ENCODE data around the gene KRTAP10-1.
"Not testable (repeated sequence)": the region's sequence is repeated elsewhere in the genome, so short reads cannot be mapped to it uniquely, and the experiment has no call there.

KRTAP10-1 gene

GRCh38 chr21:44550807-44551206, 10.8 kb upstream of the KRTAP10-1 start:
- no peak for DNase-seq (ENCODE audit: low read depth)
- no peak overlapping the region for H3K4me3 ChIP-seq (ENCODE audit: low read depth, low read length)

- not testable (repeated sequence) for H3K4me3 ChIP-seq (ENCODE audit: low read depth, low read length); DNase-seq (ENCODE audit: low read depth)
These were observed 10.3 kb upstream of the KRTAP10-1 start for GRCh38 chr21:44550285-44550684.

- H3K4me3 ChIP-seq (ENCODE audit: low read depth, low read length), result no peak overlapping the region
- no peak for DNase-seq (ENCODE audit: low read depth)
These were observed 9.7 kb upstream of the KRTAP10-1 start for GRCh38 chr21:44549525-44550211.

GRCh38 chr21:44548922-44549321, 8.9 kb upstream of the KRTAP10-1 start:
- H3K4me3 ChIP-seq (ENCODE audit: low read depth, low read length), result no peak overlapping the region
- no peak for DNase-seq (ENCODE audit: low read depth)

GRCh38 chr21:44548381-44548780, 8.4 kb upstream of the KRTAP10-1 start:
- DNase-seq (ENCODE audit: low read depth), result no peak
- no peak overlapping the region for H3K4me3 ChIP-seq (ENCODE audit: low read depth, low read length)

GRCh38 chr21:44547656-44548331, 7.8 kb upstream of the KRTAP10-1 start:
- H3K4me3 ChIP-seq (ENCODE audit: low read depth, low read length), result no peak overlapping the region
- DNase-seq (ENCODE audit: low read depth), result no peak

GRCh38 chr21:44544566-44544965, 4.6 kb upstream of the KRTAP10-1 start:
- no peak overlapping the region for H3K4me3 ChIP-seq (ENCODE audit: low read depth, low read length)
- no peak for DNase-seq (ENCODE audit: low read depth)

- H3K4me3 ChIP-seq (ENCODE audit: low read depth, low read length), result no peak overlapping the region
- no peak for DNase-seq (ENCODE audit: low read depth)
These were observed 2.7 kb upstream of the KRTAP10-1 start for GRCh38 chr21:44542716-44543115.

- no peak for DNase-seq (ENCODE audit: low read depth)
- H3K4me3 ChIP-seq (ENCODE audit: low read depth, low read length), result no peak overlapping the region
These were observed 820 bp upstream of the KRTAP10-1 start for GRCh38 chr21:44540741-44541288.

- H3K4me3 ChIP-seq (ENCODE audit: low read depth, low read length), result no peak overlapping the region
- DNase-seq (ENCODE audit: low read depth), result no peak
These were observed 949 bp downstream of the KRTAP10-1 start for GRCh38 chr21:44539046-44539445.

GRCh38 chr21:44537930-44538911, 1.8 kb downstream of the KRTAP10-1 start:
- H3K4me3 ChIP-seq (ENCODE audit: low read depth, low read length), result no peak overlapping the region
- no peak for DNase-seq (ENCODE audit: low read depth)

GRCh38 chr21:44535963-44536362, 4.0 kb downstream of the KRTAP10-1 start:
- no peak overlapping the region for H3K4me3 ChIP-seq (ENCODE audit: low read depth, low read length)
- DNase-seq (ENCODE audit: low read depth), result no peak

GRCh38 chr21:44534688-44535087, 5.3 kb downstream of the KRTAP10-1 start:
- no peak overlapping the region for H3K4me3 ChIP-seq (ENCODE audit: low read depth, low read length)
- DNase-seq (ENCODE audit: low read depth), result no peak

- H3K4me3 ChIP-seq (ENCODE audit: low read depth, low read length), result no peak overlapping the region
- DNase-seq (ENCODE audit: low read depth), result no peak
These were observed 5.9 kb downstream of the KRTAP10-1 start for GRCh38 chr21:44533891-44534627.

- DNase-seq (ENCODE audit: low read depth), result no peak
- H3K4me3 ChIP-seq (ENCODE audit: low read depth, low read length), result no peak overlapping the region
These were observed 6.7 kb downstream of the KRTAP10-1 start for GRCh38 chr21:44533121-44533890.

- no peak overlapping the region for H3K4me3 ChIP-seq (ENCODE audit: low read depth, low read length)
- no peak for DNase-seq (ENCODE audit: low read depth)
These were observed 7.3 kb downstream of the KRTAP10-1 start for GRCh38 chr21:44532712-44533111.

- no peak overlapping the region for H3K4me3 ChIP-seq (ENCODE audit: low read depth, low read length)
- no peak for DNase-seq (ENCODE audit: low read depth)
These were observed 8.1 kb downstream of the KRTAP10-1 start for GRCh38 chr21:44531606-44532564.

Data from skeletal muscle cell (primary cell).